Epithelial cell of proximal tubule (primary cell): ENCODE results near the gene MGME1. TPM values are rescaled to one million over a fixed set of nuclear protein-coding genes. Genes with fewer than 3 reads are reported as not detected.
A peak's percentile ranks its signal among the peaks of the same experiment; 100 is the strongest.
"Not testable (repeated sequence)": the region's sequence is repeated elsewhere in the genome, so short reads cannot be mapped to it uniquely, and the experiment has no call there.

ENCODE experiments used
- DNase-seq: peaks from one replicate; pipeline ENCODE4 v3.0.0-alpha.2; 2011; ENCODE audit warnings: low read depth
- H3K4me3 ChIP-seq: 2 replicates; pipeline ENCODE4 v1.5.1; 2011; ENCODE audit warnings: low read depth, mild to moderate bottlenecking, low read length
- CTCF ChIP-seq: conservative IDR thresholded peaks from 2 replicates; pipeline ENCODE4 v1.5.1; 2012; ENCODE audit warnings: low read depth, mild to moderate bottlenecking, low read length
- total RNA-seq: library from RNA; depleted of rRNA; stranded (reverse); fragments of >200 nt; gene quantifications from 2 replicates; pipeline ENCODE4 v1.2.3, GENCODE V29; 2015

Gene MGME1
- total RNA-seq, 1 donor from 2014 or later, result 15.2 TPM

GRCh38 chr20:18019068-18019467 is 50.2 kb downstream of the MGME1 start:
- no peak for DNase-seq
- peak; percentile 71 for TF ChIP-seq CTCF
- no peak overlapping the region for H3K4me3 ChIP-seq

- no peak overlapping the region for H3K4me3 ChIP-seq
- TF ChIP-seq CTCF, result peak; percentile 27
- no peak for DNase-seq
Observed at GRCh38 chr20:18020931-18021330, 52.1 kb downstream of the MGME1 start.

GRCh38 chr20:18024606-18025127 is 55.8 kb downstream of the MGME1 start:
- TF ChIP-seq CTCF, result no peak
- DNase-seq, result no peak
- no peak overlapping the region for H3K4me3 ChIP-seq

- H3K4me3 ChIP-seq, DNase-seq: not testable (repeated sequence)
Observed at GRCh38 chr20:18027011-18027410, 58.2 kb downstream of the MGME1 start.

GRCh38 chr20:18030020-18030419 is 61.2 kb downstream of the MGME1 start:
- DNase-seq, result no peak
- no peak overlapping the region for H3K4me3 ChIP-seq
- TF ChIP-seq CTCF, result no peak

- no peak for DNase-seq
- TF ChIP-seq CTCF, result no peak
- H3K4me3 ChIP-seq, result no peak overlapping the region
Observed at GRCh38 chr20:18031050-18031449, 62.2 kb downstream of the MGME1 start.

GRCh38 chr20:18031888-18032509 is 63.2 kb downstream of the MGME1 start:
- DNase-seq, result no peak
- TF ChIP-seq CTCF, result no peak
- no peak overlapping the region for H3K4me3 ChIP-seq
